ENCODE measurements around the gene UNK. TPM values are rescaled to one million over a fixed set of nuclear protein-coding genes. Genes with fewer than 3 reads are reported as not detected.

Gene UNK
- total and polyA plus RNA-seq, 9 of the 15 experiments (the other 6 are each of a cell fraction or from before 2014, with no cell fraction given): 12.8 to 38.6 (median 24.8) TPM

GRCh38 chr17:75845058-75845711, 60.6 kb downstream of the UNK start (continued):
- no peak for TF ChIP-seq GMEB1 (CRISPR knock-in tag; IDR thresholded peaks at IDR 0.05)
- peak in 1 of 2 experiments; percentile 70; a peak in 1 of 3 replicates for TF ChIP-seq CBX3 (IDR thresholded peaks at IDR 0.05; ENCODE audit: borderline replicate concordance in 1 of 2, low read length in 2 of 2)
- TF ChIP-seq, protein P1, sequence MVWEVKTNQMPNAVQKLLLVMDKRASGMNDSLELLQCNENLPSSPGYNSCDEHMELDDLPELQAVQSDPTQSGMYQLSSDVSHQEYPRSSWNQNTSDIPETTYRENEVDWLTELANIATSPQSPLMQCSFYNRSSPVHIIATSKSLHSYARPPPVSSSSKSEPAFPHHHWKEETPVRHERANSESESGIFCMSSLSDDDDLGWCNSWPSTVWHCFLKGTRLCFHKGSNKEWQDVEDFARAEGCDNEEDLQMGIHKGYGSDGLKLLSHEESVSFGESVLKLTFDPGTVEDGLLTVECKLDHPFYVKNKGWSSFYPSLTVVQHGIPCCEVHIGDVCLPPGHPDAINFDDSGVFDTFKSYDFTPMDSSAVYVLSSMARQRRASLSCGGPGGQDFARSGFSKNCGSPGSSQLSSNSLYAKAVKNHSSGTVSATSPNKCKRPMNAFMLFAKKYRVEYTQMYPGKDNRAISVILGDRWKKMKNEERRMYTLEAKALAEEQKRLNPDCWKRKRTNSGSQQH (CRISPR knock-in tag; IDR thresholded peaks at IDR 0.05): no peak
- TF ChIP-seq TGIF2 (CRISPR knock-in tag; IDR thresholded peaks at IDR 0.05): no peak
- TF ChIP-seq XRCC5 (IDR thresholded peaks at IDR 0.05; ENCODE audit: low read depth, low read length): peak; percentile 95
- TF ChIP-seq NELFE (IDR thresholded peaks at IDR 0.05; ENCODE audit: insufficient read depth, insufficient read length): no peak
- TF ChIP-seq FOXA3 (CRISPR knock-in tag; conservative IDR thresholded peaks at IDR 0.05 in 1 of 2, IDR thresholded peaks at IDR 0.05 in 1 of 2): 0 out of 4 replicates have a peak, but pooled peaks of 1 of the 2 experiments have one; percentile 50
- TF ChIP-seq DACH1 (IDR thresholded peaks at IDR 0.05; ENCODE audit: partially characterized antibody): peak; percentile 68
- TF ChIP-seq KDM2B (CRISPR knock-in tag; IDR thresholded peaks at IDR 0.05): no peak
- TF ChIP-seq ATF7 (IDR thresholded peaks at IDR 0.05): peak; percentile 81
- TF ChIP-seq, protein P2, sequence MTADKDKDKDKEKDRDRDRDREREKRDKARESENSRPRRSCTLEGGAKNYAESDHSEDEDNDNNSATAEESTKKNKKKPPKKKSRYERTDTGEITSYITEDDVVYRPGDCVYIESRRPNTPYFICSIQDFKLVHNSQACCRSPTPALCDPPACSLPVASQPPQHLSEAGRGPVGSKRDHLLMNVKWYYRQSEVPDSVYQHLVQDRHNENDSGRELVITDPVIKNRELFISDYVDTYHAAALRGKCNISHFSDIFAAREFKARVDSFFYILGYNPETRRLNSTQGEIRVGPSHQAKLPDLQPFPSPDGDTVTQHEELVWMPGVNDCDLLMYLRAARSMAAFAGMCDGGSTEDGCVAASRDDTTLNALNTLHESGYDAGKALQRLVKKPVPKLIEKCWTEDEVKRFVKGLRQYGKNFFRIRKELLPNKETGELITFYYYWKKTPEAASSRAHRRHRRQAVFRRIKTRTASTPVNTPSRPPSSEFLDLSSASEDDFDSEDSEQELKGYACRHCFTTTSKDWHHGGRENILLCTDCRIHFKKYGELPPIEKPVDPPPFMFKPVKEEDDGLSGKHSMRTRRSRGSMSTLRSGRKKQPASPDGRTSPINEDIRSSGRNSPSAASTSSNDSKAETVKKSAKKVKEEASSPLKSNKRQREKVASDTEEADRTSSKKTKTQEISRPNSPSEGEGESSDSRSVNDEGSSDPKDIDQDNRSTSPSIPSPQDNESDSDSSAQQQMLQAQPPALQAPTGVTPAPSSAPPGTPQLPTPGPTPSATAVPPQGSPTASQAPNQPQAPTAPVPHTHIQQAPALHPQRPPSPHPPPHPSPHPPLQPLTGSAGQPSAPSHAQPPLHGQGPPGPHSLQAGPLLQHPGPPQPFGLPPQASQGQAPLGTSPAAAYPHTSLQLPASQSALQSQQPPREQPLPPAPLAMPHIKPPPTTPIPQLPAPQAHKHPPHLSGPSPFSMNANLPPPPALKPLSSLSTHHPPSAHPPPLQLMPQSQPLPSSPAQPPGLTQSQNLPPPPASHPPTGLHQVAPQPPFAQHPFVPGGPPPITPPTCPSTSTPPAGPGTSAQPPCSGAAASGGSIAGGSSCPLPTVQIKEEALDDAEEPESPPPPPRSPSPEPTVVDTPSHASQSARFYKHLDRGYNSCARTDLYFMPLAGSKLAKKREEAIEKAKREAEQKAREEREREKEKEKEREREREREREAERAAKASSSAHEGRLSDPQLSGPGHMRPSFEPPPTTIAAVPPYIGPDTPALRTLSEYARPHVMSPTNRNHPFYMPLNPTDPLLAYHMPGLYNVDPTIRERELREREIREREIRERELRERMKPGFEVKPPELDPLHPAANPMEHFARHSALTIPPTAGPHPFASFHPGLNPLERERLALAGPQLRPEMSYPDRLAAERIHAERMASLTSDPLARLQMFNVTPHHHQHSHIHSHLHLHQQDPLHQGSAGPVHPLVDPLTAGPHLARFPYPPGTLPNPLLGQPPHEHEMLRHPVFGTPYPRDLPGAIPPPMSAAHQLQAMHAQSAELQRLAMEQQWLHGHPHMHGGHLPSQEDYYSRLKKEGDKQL (CRISPR knock-in tag; IDR thresholded peaks at IDR 0.05; ENCODE audit: borderline replicate concordance): no peak
- peak; percentile 66 for TF ChIP-seq JUND (IDR thresholded peaks at IDR 0.05; ENCODE audit: borderline replicate concordance, low read depth, low read length)
- TF ChIP-seq JUND (tag; IDR thresholded peaks at IDR 0.05; ENCODE audit: borderline replicate concordance, low read depth, low read length): peak; percentile 67; the same call in 2 of the 3 replicates
- no peak for TF ChIP-seq ZNF217 (CRISPR knock-in tag; IDR thresholded peaks at IDR 0.05)
- peak; percentile 78 for TF ChIP-seq SOX6 (IDR thresholded peaks at IDR 0.05)
- TF ChIP-seq MXI1 (IDR thresholded peaks at IDR 0.05; ENCODE audit: low read depth, low read length): 0 out of 2 replicates have a peak, but pooled peaks have one; percentile 6
- peak; percentile 44; the same call in 1 of the 2 replicates for TF ChIP-seq POLR2AphosphoS5 (IDR thresholded peaks at IDR 0.05; ENCODE audit: control insufficient read depth, insufficient read depth, low read depth, low read length)
- TF ChIP-seq SPI1 (IDR thresholded peaks at IDR 0.05; ENCODE audit: borderline replicate concordance, low read depth, low read length): no peak
- peak; percentile 80; the same call in 1 of the 2 replicates for TF ChIP-seq MYNN (IDR thresholded peaks at IDR 0.05)
- TF ChIP-seq MYNN (CRISPR knock-in tag; IDR thresholded peaks at IDR 0.05): no peak
